Right forelimb (tissue), 1 donor: ENCODE results near the gene ELOVL6.

ENCODE experiments used
- DNase-seq: peaks from one replicate; pipeline ENCODE4 v3.0.0-alpha.2; 2018

The ELOVL6 gene

DNA sequence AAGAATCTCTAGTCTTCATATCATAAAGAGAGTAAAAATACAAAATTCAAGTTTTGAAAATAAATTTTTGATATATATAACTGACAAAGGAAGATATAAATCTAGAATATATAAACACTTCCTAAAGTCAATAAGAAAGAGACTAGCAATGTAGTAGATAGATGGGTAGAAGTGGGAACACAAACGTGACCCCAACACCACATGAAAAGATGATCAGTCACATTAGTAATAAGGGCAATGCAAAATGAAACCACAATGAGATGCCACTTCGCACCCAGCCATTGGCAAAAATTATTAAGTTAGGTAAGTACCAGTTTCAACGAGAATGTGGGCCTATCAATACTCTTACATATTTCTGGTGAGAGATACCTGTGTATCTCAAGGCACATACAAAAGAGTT is 179.3 kb downstream of the ELOVL6 start:
- DNase-seq = no peak

DNA sequence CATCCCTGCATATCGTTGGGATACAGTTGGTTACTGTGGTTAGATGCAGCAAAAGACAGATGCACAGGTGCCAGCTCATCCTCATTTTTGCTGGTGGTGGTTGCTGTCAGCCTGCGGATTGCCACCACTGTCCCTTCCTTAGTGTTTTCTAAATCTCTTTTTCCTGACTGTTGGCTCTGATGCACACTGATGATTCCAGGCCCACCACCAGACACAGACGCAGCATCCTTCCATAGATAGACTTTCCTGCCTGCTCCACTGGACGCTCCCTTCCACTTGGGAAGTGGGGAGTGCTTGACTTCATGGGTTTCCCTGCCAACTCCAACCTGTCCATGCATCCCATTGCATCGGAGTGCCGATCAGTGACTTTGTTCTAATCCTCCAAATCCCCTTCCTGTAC is 184.2 kb downstream of the ELOVL6 start:
- no peak for DNase-seq

DNA sequence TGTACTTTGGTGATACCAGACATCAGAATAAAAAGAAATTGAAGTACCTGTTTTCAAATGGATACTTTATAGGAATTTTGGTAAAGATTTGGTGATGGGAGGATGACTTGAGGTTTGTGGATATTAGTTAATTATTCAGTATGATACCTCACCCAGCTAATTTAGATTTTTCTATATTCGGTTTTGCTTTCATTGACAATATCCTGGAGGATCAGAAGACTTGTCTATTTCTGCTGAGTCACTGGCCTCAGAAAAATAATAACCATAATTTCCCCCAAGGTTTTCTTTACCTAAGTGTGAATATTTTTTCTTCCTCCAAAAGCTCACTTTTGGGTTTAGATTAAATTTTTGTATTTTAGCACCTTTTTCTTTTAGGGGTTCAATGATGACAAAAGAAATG is 185.5 kb downstream of the ELOVL6 start:
- DNase-seq = no peak

DNA sequence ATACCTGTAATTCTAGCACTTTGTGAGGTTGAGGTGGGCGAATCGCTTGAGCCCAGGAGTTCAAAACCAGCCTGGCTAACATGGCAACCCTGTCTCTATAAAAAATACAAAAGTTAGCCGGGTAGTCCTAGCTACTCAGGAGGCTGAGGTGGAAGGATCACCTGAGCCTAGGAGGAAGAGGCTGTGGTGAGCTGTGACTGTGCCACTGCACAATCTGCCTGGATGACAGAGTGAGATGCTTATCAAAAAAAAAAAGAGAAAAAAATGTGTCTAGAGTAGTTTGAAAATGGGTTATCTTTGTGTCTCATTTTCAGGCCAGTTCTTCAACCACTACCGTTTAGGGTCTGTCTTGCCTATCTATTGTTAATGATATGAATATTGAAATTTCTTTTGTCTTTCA is 187.6 kb downstream of the ELOVL6 start:
- no peak for DNase-seq

DNA sequence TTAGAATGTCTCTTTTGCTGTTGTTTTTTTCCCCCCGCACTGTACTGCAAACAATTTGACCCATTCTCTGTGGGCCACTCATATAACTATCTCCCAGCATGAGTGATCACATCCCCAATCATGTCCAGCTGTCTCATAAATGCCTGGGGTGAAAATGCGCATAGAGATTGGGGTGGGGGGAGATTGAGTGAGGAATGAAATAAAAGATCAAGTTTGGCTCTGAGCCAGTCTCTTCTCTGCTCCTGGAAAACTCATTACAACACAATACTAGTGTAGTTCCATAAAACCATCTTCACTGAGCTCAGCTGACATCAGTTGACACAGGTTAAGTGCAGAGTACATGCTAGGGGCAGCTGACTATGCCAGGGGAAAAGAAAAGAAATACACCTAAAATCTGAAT is 188.9 kb downstream of the ELOVL6 start:
- DNase-seq = no peak

DNA sequence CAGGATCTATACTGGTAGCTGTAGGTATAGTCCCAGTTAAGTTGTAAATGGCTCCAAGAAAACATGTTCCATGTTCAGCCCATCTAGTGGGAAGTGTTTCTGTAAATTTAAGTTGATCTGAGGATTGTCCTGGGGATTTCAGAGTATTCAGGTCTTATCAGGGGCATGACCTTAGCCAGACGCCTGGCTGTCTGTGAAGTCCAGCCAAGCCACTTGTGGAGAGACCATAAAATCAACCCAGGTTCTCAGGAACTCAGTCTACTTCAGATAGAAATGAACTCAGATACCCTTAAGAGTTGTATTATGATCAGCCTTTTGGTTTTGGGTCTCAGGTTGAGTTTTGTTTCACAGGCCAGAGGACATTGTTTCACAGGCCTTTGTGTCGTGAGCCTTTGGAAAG is 189.9 kb downstream of the ELOVL6 start:
- no peak for DNase-seq

DNA sequence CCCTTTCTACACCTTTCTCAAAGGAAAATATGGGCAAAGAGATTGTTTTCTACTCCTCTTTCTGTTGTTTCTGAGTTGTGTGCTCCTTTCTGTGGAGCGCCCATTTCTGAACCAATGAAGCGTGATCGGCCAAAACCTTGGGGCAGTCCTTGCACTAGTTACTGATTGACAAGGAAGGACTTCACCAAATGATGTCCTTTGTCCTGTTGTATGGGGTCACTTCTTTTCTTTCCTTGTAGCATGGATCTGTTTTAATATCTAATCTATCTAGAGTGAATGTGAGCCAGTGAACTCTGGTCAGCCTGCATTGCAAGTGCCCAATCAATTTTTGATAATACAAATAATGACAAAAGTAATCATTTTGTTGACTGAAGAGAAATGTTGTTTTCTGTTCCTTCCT is 191.2 kb downstream of the ELOVL6 start:
- no peak for DNase-seq

DNA sequence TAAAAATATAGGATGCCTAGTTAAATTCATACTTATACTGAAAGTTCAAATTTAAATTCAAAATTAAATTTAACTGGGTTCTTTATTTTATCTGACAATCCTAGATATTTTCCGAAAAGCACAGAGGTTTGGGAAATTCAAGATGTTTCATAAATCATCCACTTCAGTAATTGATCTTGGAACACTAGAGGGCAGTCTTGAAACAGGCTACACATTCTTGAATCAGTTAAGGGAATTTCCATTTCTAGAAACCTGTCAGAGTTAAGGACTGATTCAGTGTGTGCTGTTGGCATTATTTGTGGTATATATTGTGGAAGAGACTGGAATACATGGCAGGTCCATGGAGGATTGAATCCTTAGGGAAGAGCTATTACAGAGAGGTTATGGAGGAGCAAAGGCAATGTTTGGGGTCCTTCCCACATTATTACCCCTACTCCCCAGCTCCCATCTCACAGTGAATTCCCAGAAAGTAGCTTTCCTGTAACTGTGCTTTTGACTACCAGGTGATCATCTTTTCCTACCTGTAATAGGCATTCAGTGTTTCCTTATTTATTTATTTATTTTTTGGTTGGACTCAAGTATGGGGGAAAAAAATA is 192.9 kb downstream of the ELOVL6 start:
- DNase-seq = no peak

DNA sequence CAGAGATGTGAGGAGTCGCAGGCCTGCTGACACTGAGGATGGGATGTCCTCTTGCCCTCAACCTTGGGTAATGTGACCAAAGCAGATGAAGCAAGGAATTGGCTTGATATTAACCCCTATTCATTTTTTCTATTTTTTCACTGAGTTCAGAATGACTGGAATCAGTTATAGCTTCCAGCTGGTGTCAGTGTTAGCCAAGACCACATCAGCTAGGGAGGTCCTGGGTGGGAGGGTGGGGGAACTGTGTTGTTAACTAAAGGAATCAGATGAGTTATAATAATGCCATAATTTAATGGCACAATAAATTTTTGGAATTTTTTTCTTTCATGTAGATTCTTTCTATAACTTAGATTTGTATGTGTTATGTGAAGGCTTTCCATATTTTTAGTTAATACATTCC is 193.9 kb downstream of the ELOVL6 start:
- no peak for DNase-seq

DNA sequence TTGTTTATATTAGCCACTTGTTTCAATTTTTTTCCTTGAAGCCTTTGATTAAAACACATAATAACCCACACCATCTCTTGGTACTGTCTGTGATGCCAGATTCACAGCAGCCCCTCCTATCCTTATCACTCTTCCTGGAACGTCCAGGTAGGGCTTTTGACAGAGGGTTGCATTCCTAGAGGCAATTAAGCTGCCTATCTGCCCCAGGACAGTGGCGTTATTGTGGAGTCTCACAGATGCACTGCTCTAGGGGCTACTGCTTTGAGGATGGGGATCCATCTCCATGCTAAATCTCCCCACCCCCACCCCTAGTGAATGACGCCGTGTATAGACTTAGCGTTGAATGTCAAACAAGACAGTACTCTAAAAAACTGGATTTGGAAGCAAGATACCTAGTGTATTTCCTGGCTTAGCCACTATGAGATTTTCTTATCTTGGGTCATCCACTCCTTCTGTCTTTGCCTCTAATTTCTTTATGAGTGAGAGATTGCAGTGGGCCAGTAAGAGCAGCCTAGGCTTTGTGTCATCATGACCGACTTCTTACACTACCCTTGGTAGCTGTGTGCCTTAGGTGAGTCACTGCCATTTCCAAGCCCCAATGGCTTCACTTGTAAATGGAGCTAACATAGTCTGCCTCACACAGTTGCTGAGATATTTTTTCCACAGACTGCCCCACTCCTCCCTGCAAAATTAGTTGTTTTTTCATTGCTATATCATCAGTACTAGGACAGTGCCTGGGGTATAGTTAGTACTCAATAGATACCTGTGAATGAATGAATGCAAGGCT is 194.8 kb downstream of the ELOVL6 start:
- DNase-seq = no peak

DNA sequence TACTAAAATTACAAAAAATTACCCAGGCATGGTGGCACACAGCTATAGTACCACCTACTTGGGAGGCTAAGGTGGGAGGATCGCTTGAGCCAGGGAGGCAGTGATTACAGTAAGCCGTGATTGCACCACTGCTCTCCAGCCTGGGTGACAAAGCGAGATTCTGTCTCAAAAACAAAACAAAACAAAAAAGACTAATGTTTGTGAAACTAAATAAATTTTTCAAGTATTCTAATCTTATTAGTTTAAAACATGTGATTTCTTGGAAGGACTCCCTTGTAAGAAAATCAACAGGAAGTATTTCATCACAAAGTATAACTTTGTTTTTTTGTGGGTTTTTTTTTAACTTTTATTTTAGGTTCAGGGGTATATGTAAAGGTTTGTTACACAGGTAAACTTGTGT is 196.1 kb downstream of the ELOVL6 start:
- DNase-seq = no peak

DNA sequence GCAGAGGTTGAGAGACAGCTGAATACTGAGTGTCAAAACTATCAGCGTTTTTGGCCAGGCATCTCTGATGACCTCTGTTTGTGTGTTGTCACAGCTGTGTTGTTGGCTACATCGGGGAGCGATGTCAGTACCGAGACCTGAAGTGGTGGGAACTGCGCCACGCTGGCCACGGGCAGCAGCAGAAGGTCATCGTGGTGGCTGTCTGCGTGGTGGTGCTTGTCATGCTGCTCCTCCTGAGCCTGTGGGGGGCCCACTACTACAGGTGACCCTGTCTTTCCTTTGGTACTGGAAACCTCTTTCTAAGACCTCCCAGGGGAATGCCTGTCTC is 198.9 kb downstream of the ELOVL6 start:
- DNase-seq = no peak

DNA sequence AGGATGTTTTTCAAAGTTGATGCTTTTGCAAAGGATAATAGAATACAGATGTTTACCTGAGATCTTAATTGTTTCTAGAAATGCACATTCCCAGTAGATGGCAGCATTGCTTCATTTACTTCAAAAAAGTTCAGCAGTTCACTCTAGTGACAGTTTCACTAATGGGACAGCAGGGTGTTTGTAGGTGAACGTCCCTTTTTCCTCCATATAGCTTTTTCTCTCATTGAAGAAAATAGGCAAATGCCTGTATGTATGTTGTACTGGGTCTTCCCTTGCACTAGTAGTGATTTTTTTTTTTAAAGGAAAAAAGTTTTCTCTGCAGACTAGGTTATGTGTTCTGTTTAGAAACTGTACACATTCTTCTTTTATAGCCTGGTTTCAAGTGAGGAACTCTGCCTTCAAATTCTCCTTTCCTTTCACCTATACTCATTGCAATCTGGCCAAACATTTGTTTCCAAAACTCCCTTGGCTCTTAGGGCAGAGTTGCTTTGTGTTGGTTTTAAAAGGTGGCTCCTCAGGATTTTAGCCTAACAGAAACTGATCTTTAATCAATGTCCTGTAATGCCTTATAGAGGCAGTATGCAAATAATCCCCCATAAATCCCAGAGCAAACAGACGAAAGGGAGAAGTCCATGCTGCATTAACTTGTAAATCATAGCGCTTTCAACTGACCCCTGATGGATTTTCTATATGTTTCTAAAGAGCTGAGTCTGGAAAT is 199.4 kb downstream of the ELOVL6 start:
- DNase-seq = no peak

DNA sequence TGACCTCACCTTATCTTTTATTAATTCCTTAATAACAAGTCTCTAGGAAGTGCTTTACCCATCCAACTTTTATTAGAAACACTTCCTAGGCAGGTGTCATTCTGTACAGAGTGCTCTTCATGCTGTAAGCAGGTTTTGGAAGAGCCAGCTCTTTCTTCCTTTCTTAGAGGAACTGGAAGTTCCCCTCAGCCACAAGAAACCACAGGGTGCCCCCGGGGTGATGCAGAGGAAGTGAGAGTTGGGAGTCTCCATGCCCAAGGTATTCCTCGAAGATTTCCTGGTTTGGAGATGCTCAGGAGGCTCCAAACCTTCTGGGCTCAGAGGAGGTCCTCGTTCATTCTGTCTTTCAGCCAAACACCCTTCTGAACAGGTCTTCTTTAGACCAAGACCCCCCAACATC is 201.9 kb downstream of the ELOVL6 start:
- no peak for DNase-seq
